K562 (cell line): ENCODE measurements around the gene USHBP1. TPM values are rescaled to one million over a fixed set of nuclear protein-coding genes. Genes with fewer than 3 reads are reported as not detected.

Experiments used
- BRD4 ChIP-seq: fragments of 200-600 bp; sonication (generic); IDR thresholded peaks from 2 replicates; pipeline ENCODE4 v1.6.1; 2017; ENCODE audit warnings: inconsistent platforms
- CEBPG ChIP-seq, 3 experiments: fragments of 200-800 bp in 1 of 3; sonication (Bioruptor generic) in 1 of 3; sonication (generic) in 1 of 3; formaldehyde crosslinking in 1 of 3; IDR thresholded peaks in 2 of 3; conservative IDR thresholded peaks in 1 of 3; 2 replicates each; pipeline versions ENCODE4 v1.6.1 to v1.8.0; 2016 to 2022; ENCODE audit warnings: missing compliant biosample characterization in 2 of 3, missing genetic modification characterization in 2 of 3, mild to moderate bottlenecking in 1 of 3, missing genetic modification reagents in 1 of 3
- CHAMP1 ChIP-seq: fragments of 450-650 bp; IDR thresholded peaks from 2 replicates; pipeline ENCODE4 v1.6.1; 2016; ENCODE audit warnings: mild to moderate bottlenecking
- NR2C1 ChIP-seq, 2 experiments: fragments of 450-650 bp; IDR thresholded peaks; 2 replicates each; pipeline ENCODE4 v1.6.1; 2017; ENCODE audit warnings: mild to moderate bottlenecking in 2 of 2, antibody characterized with exemption in 1 of 2, inconsistent platforms in 1 of 2, missing compliant biosample characterization in 1 of 2, missing genetic modification characterization in 1 of 2
- polyA plus RNA-seq, 8 experiments: library from polyadenylated mRNA; depleted of rRNA in 4 of 8; stranded (reverse) in 5 of 8; unstranded in 3 of 8; fragments of >200 nt; fragmentation: Nextera tagmentation in 2 of 8; fragmentation: Illumina TruSeq in 1 of 8; extraction: Ambion mirVana in 2 of 8; extraction: Trizol in 1 of 8; gene quantifications; 2 replicates each; pipeline versions ENCODE4 v1.2.1 to v1.2.3, GENCODE V29; 2011 to 2014; ENCODE audit warnings: inconsistent platforms in 1 of 8, missing spikeins in 1 of 8
- total RNA-seq, 7 experiments: library from RNA; depleted of rRNA in 6 of 7; stranded (reverse); fragments of >200 nt in 6 of 7; fragmentation: Illumina TruSeq in 2 of 7; extraction: Trizol in 2 of 7; gene quantifications; 2 replicates each; pipeline versions ENCODE4 v1.2.1 to v1.2.3, GENCODE V29; 2011 to 2021; ENCODE audit warnings: low replicate concordance in 1 of 7
- TF ChIP-seq, protein P1 (sequence below): fragments of 250-450 bp; sonication (Bioruptor Pico); IDR thresholded peaks from 2 replicates; pipeline ENCODE4 v1.5.0; 2022; ENCODE audit warnings: mild to moderate bottlenecking
- TF ChIP-seq, protein P2 (sequence below): fragments of 250-450 bp; sonication (Bioruptor Pico); IDR thresholded peaks from 2 replicates; pipeline ENCODE4 v1.4.0; 2020

USHBP1 gene
- total and polyA plus RNA-seq, 9 of the 15 experiments (the other 6 are each of a cell fraction or from before 2014, with no cell fraction given) = 0.03 to 0.10 (median 0.05) TPM; not detected in 5

- TF ChIP-seq, protein P1, sequence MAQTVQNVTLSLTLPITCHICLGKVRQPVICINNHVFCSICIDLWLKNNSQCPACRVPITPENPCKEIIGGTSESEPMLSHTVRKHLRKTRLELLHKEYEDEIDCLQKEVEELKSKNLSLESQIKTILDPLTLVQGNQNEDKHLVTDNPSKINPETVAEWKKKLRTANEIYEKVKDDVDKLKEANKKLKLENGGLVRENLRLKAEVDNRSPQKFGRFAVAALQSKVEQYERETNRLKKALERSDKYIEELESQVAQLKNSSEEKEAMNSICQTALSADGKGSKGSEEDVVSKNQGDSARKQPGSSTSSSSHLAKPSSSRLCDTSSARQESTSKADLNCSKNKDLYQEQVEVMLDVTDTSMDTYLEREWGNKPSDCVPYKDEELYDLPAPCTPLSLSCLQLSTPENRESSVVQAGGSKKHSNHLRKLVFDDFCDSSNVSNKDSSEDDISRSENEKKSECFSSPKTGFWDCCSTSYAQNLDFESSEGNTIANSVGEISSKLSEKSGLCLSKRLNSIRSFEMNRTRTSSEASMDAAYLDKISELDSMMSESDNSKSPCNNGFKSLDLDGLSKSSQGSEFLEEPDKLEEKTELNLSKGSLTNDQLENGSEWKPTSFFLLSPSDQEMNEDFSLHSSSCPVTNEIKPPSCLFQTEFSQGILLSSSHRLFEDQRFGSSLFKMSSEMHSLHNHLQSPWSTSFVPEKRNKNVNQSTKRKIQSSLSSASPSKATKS (CRISPR knock-in tag) = no peak
- no peak for TF ChIP-seq CHAMP1
- no peak for TF ChIP-seq NR2C1 (IDR thresholded peaks at IDR 0.05)
- 0 out of 2 replicates have a peak, but pooled peaks have one; percentile 22 for TF ChIP-seq NR2C1 (tag; IDR thresholded peaks at IDR 0.05)
- no peak for TF ChIP-seq BRD4
- TF ChIP-seq CEBPG (CRISPR knock-in tag; IDR thresholded peaks at IDR 0.05) = 0 out of 2 replicates have a peak, but pooled peaks have one; percentile 21
- TF ChIP-seq CEBPG (tag; conservative IDR thresholded peaks at IDR 0.05 in 1 of 2, IDR thresholded peaks at IDR 0.05 in 1 of 2) = no peak
- TF ChIP-seq, protein P2, sequence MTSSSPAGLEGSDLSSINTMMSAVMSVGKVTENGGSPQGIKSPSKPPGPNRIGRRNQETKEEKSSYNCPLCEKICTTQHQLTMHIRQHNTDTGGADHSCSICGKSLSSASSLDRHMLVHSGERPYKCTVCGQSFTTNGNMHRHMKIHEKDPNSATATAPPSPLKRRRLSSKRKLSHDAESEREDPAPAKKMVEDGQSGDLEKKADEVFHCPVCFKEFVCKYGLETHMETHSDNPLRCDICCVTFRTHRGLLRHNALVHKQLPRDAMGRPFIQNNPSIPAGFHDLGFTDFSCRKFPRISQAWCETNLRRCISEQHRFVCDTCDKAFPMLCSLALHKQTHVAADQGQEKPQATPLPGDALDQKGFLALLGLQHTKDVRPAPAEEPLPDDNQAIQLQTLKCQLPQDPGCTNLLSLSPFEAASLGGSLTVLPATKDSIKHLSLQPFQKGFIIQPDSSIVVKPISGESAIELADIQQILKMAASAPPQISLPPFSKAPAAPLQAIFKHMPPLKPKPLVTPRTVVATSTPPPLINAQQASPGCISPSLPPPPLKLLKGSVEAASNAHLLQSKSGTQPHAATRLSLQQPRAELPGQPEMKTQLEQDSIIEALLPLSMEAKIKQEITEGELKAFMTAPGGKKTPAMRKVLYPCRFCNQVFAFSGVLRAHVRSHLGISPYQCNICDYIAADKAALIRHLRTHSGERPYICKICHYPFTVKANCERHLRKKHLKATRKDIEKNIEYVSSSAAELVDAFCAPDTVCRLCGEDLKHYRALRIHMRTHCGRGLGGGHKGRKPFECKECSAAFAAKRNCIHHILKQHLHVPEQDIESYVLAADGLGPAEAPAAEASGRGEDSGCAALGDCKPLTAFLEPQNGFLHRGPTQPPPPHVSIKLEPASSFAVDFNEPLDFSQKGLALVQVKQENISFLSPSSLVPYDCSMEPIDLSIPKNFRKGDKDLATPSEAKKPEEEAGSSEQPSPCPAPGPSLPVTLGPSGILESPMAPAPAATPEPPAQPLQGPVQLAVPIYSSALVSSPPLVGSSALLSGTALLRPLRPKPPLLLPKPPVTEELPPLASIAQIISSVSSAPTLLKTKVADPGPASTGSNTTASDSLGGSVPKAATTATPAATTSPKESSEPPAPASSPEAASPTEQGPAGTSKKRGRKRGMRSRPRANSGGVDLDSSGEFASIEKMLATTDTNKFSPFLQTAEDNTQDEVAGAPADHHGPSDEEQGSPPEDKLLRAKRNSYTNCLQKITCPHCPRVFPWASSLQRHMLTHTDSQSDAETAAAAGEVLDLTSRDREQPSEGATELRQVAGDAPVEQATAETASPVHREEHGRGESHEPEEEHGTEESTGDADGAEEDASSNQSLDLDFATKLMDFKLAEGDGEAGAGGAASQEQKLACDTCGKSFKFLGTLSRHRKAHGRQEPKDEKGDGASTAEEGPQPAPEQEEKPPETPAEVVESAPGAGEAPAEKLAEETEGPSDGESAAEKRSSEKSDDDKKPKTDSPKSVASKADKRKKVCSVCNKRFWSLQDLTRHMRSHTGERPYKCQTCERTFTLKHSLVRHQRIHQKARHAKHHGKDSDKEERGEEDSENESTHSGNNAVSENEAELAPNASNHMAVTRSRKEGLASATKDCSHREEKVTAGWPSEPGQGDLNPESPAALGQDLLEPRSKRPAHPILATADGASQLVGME (CRISPR knock-in tag) = no peak
These were observed 44.3 kb downstream of the USHBP1 start (continued) for GRCh38 chr19:17220207-17220758.
